ENCODE data around the gene ZNF521.

DNA sequence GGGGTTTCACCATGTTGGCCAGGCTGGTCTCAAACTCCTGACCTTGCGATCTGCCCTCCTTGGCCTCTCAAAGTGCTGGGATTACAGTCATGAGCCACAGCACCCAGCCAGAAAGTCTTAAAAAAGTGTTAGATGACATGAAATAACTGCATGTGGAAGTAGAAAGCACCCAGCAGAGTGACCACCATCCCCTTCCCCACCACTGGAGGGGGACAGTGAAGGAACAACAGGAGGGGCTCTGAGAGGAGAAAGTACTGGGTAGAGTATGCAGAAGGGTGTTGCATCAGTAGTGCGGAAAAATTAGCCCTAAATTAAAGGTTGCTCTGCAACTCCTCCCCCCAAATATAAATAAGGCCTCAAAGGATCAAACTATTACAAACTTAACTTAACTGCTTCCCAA is 230.5 kb downstream of the ZNF521 start:
- TF ChIP-seq, protein P1, sequence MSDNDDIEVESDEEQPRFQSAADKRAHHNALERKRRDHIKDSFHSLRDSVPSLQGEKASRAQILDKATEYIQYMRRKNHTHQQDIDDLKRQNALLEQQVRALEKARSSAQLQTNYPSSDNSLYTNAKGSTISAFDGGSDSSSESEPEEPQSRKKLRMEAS (IDR thresholded peaks at IDR 0.05) = no peak
- TF ChIP-seq USF1 (IDR thresholded peaks at IDR 0.05) (no peak), REST (IDR thresholded peaks at IDR 0.05; ENCODE audit: low read depth) (no peak), TCF12 (IDR thresholded peaks at IDR 0.05; ENCODE audit: low read depth) (no peak)
